Measurements from ENCODE around the gene CDC42BPG. TPM values are rescaled to one million over a fixed set of nuclear protein-coding genes. Genes with fewer than 3 reads are reported as not detected.

CDC42BPG gene
- total and polyA plus RNA-seq, 9 donors = 0.35 to 9.5 (median 3.2) TPM

- intact Hi-C loops (cut with DNase I) = no loop called here
- 80 to 85% (median 80%) methylated on average over 12 of the region's 12 CpGs for WGBS, 3 donors
- H3K4me3 ChIP-seq = no peak overlapping the region
Observed at GRCh38 chr11:64784813-64785581, 59.5 kb downstream of the CDC42BPG start.

GRCh38 chr11:64778473-64779298 is 65.8 kb downstream of the CDC42BPG start, which contains the start of gene SF1:
SF1 (minus strand) TSS chr11:64778542; CDS start chr11:64778392, 150 bp downstream.
- DNase-seq = peak; percentile 98 to 99 (median 98)
- Histone ChIP-seq H3K9me3 (no peaks in the 10 kb centered on the region), H3K4me3 (peak within 1 kb of the TSS; percentile 74), H3K4me1 (ENCODE audit: insufficient read depth) (peaks cover 7% of the 10 kb centered on the region), H3K27me3 (no peaks in the 10 kb centered on the region), H3K36me3 (no peaks in the 10 kb centered on the region), H3K27ac (peak within 1 kb of the TSS; percentile 96 to 100)
- intact Hi-C loops (cut with DNase I) = loop anchor here in 1 of 4 donors (5.0 kb wide), 1 partner anchor 36 kb away; the partner anchor contains the start of gene RASGRP2
- peak in 1 of 3 donors; percentile 50 for TF ChIP-seq CTCF (IDR thresholded peaks at IDR 0.05)
- peak; percentile 11 for TF ChIP-seq EP300 (IDR thresholded peaks at IDR 0.05)
- TF ChIP-seq POLR2A (IDR thresholded peaks at IDR 0.05) = peak; percentile 97
- WGBS, 3 donors = 0 to 1% (median 1%) methylated on average over 57 to 80 of the region's 80 CpGs

More at GRCh38 chr11:64784813-64785581, 59.5 kb downstream of the CDC42BPG start:
- DNase-seq = no peak
- H3K4me1 ChIP-seq (ENCODE audit: insufficient read depth) = no peaks in the 10 kb centered on the region
- no peaks in the 10 kb centered on the region for H3K9me3 ChIP-seq
- no peak overlapping the region for H3K27ac ChIP-seq
- no peaks in the 10 kb centered on the region for H3K27me3 ChIP-seq
- TF ChIP-seq POLR2A (IDR thresholded peaks at IDR 0.05) (no peak), CTCF (IDR thresholded peaks at IDR 0.05) (no peak), EP300 (IDR thresholded peaks at IDR 0.05) (no peak)
- no peaks in the 10 kb centered on the region for H3K36me3 ChIP-seq

GRCh38 chr11:64778223-64778472 is 66.3 kb downstream of the CDC42BPG start:
- Histone ChIP-seq H3K4me3 (peak overlapping the region; percentile 74), H3K27ac (peak overlapping the region; percentile 96 to 100), H3K4me1 (ENCODE audit: insufficient read depth) (peaks cover 7% of the 10 kb centered on the region), H3K9me3 (no peaks in the 10 kb centered on the region), H3K36me3 (no peaks in the 10 kb centered on the region), H3K27me3 (no peaks in the 10 kb centered on the region)
- WGBS, 3 donors = 0 to 2% (median 0%) methylated on average over 2 to 27 of the region's 28 CpGs
- intact Hi-C loops (cut with DNase I) = loop anchor here in 1 of 4 donors (5.0 kb wide), 1 partner anchor 36 kb away; the partner anchor contains the start of gene RASGRP2
- TF ChIP-seq POLR2A (IDR thresholded peaks at IDR 0.05) = no peak
- no peak for TF ChIP-seq EP300 (IDR thresholded peaks at IDR 0.05)
- TF ChIP-seq CTCF (IDR thresholded peaks at IDR 0.05) = no peak
- DNase-seq = no peak

GRCh38 chr11:64777449-64778222 is 66.8 kb downstream of the CDC42BPG start:
- Histone ChIP-seq H3K9me3 (no peaks in the 10 kb centered on the region), H3K27me3 (no peaks in the 10 kb centered on the region), H3K4me3 (peak overlapping the region; percentile 74), H3K36me3 (no peaks in the 10 kb centered on the region), H3K27ac (peak overlapping the region; percentile 96 to 100), H3K4me1 (ENCODE audit: insufficient read depth) (peaks cover 7% of the 10 kb centered on the region)
- intact Hi-C loops (cut with DNase I) = loop anchor here in 1 of 4 donors (5.0 kb wide), 1 partner anchor 35 kb away; the partner anchor contains the start of gene RASGRP2
- TF ChIP-seq POLR2A (IDR thresholded peaks at IDR 0.05) (no peak), CTCF (IDR thresholded peaks at IDR 0.05) (no peak), EP300 (IDR thresholded peaks at IDR 0.05) (no peak)
- 0 to 1% (median 0%) methylated on average over 21 to 98 of the region's 98 CpGs for WGBS, 3 donors
- peak; percentile 78 to 88 (median 85) for DNase-seq
